Activated T-cell treated with anti-CD3 and anti-CD28 coated beads, Interleukin-2, amount 50 U/mL, for 72 hours (primary cell): ENCODE measurements around the gene PRPSAP2. TPM values are rescaled to one million over a fixed set of nuclear protein-coding genes. Genes with fewer than 3 reads are reported as not detected.
A peak's percentile ranks its signal among the peaks of the same experiment; 100 is the strongest.
"Not testable (repeated sequence)": the region's sequence is repeated elsewhere in the genome, so short reads cannot be mapped to it uniquely, and the experiment has no call there.

Experiments
- ATAC-seq, 2 donors: fragments of 150-1000 bp; cut with Tn5 transposase; replicated peaks in 1 of 2; 2 replicates each; pipeline ENCODE4 v1.10.0; 2021; ENCODE audit warnings: moderate library complexity in 2 of 2, mild to moderate bottlenecking in 1 of 2
- DNase-seq, 2 donors: peaks; one replicate each; pipeline ENCODE4 v3.0.0; 2021 to 2022; ENCODE audit warnings: mixed read lengths in 1 of 2
- H3K27ac Mint-ChIP-seq: one replicate; pipeline ENCODE4 v1.8.0; 2022; ENCODE audit warnings: mild to moderate bottlenecking, moderate library complexity, mixed read lengths
- H3K27me3 Mint-ChIP-seq: one replicate; pipeline ENCODE4 v1.8.0; 2022; ENCODE audit warnings: low read depth, mixed read lengths
- H3K36me3 Mint-ChIP-seq, 2 donors: one replicate each; pipeline ENCODE4 v1.8.0; 2022; ENCODE audit warnings: mixed read lengths in 2 of 2, mild to moderate bottlenecking in 1 of 2; ENCODE audit not compliant: insufficient read depth in 2 of 2
- H3K4me1 Mint-ChIP-seq: one replicate; pipeline ENCODE4 v1.8.0; 2022; ENCODE audit warnings: low read depth, mixed read lengths
- H3K4me3 Mint-ChIP-seq, 2 donors: one replicate each; pipeline ENCODE4 v1.8.0; 2022; ENCODE audit warnings: mild to moderate bottlenecking in 2 of 2, mixed read lengths in 2 of 2, moderate library complexity in 2 of 2
- H3K9me3 Mint-ChIP-seq, 2 donors: one replicate each; pipeline ENCODE4 v1.8.0; 2022; ENCODE audit warnings: mixed read lengths in 2 of 2
- total RNA-seq, 2 donors: library from RNA; stranded (reverse); gene quantifications; one replicate each; pipeline ENCODE4 v1.2.3, GENCODE V29; 2022

Gene PRPSAP2, protein sequence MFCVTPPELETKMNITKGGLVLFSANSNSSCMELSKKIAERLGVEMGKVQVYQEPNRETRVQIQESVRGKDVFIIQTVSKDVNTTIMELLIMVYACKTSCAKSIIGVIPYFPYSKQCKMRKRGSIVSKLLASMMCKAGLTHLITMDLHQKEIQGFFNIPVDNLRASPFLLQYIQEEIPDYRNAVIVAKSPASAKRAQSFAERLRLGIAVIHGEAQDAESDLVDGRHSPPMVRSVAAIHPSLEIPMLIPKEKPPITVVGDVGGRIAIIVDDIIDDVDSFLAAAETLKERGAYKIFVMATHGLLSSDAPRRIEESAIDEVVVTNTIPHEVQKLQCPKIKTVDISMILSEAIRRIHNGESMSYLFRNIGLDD
- 10 to 100 TPM; 64.1 to 64.6 TPM for total RNA-seq

DNA sequence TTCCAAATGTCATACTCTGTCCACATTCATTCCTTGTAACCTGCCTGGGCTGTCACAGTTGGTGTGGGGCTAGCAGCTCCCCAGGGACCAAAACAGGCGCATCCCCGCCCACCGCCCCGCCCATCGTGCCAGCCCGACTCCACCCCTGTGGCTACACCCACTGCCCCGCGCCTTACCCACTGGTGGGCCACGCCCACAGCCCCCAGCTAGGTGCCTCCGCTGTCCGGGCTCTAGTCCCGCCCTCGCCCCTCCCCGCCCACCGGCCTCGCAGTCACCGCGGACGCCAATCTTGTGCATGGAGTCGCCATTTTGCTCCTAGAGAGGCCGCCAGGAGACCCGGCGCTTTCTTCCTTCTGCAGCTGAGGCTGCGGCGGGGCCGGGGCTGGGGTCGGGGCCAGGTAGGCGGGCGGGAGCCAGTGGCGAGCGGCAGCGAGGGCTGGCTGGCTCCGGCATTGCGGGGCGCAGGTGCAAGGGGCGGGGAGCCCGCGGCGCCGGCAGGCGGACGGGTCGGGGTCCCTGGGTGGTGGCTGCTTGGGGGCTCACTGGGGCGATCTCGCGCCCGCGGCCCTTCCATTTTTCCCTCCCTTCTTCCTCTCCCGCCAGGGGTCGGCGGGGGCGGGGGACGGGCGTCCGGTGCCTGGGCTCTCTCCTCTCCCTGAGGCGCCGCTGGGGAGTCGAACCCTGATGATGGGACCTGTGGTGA is at the start of gene PRPSAP2:
Gene PRPSAP2 (plus strand): TSS at position 268 of the 703 bp plus-strand sequence. CDS start 7,703 bp downstream, outside the sequence.
- no peaks in the 10 kb centered on the region for H3K36me3 Mint-ChIP-seq
- no peaks in the 10 kb centered on the region for H3K9me3 Mint-ChIP-seq
- H3K4me1 Mint-ChIP-seq = peaks cover 60% of the 10 kb centered on the region
- peak within 1 kb of the TSS; percentile 34 for H3K27ac Mint-ChIP-seq
- peak; percentile 96 to 97 for DNase-seq
- peak; percentile 78 to 82 for ATAC-seq
- peak within 1 kb of the TSS; percentile 96 for H3K4me3 Mint-ChIP-seq
- H3K27me3 Mint-ChIP-seq = no peaks in the 10 kb centered on the region

DNA sequence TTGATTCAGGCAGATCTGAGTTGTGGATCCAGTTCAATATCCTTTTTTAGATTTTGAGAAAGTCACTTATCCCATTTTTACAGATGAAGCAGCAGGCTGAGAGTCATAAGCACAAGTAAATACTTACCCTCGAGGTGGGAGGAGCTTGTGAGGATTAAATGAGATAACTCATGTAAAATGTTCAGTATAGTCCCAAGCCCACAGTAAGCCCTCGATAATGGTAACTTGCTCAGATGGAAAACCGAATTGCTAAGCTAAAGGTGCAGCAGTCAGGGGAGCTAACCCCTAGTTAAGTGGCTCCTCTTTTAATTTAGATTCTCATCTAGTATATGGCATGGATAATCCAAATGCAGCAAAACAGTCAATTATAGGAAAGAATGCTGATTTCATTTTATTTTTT is 42.0 kb upstream of the PRPSAP2 start:
- not testable (repeated sequence) for DNase-seq, H3K27ac Mint-ChIP-seq, H3K27me3 Mint-ChIP-seq, ATAC-seq, H3K4me3 Mint-ChIP-seq, H3K9me3 Mint-ChIP-seq, H3K36me3 Mint-ChIP-seq, H3K4me1 Mint-ChIP-seq

DNA sequence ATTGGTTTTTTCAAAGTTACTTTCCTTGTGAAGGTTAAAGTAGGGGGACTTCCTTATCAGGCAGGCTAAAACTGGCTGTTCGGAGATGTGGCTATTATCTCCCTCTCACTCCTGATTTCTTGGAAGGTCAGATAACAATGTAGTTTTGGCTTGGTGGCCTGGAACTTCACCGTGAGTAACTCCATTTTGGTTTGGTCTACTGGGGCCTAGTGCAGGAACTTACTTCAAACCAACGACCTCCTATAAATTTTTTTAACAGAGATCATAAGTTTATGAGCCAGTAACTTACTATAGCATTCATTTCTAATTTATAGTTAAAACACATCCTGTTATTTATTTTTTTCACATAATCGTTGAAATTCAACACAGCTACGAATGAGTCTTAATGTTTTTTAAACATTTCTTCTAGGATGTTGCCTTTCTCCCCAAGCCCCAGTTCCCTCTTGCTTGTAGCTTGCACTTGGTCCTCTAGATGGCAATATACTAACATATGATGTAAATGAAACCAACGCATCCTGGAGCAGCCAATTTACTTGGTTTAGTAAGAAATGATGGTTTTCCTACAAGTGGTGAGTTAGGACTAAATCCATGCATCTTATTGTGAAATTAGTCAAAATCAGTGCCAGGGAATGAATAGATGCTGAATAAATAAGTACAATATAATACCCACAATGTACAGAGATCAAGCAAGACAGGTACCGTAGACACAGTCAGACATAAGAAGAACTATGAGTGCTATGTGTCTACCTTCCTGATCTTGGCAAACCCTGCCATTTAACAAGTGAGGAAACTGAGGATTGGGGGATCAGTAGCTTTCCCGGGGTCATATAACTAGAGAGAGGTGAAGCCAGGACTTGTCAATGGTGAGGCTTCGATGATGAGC is 41.2 kb upstream of the PRPSAP2 start:
- H3K9me3 Mint-ChIP-seq, H3K4me3 Mint-ChIP-seq, H3K27me3 Mint-ChIP-seq, H3K27ac Mint-ChIP-seq, H3K36me3 Mint-ChIP-seq: not testable (repeated sequence)
- H3K4me1 Mint-ChIP-seq = peaks cover 12% of the 10 kb centered on the region
- DNase-seq = peak; percentile 41 to 47
- peak; percentile 67 to 75 for ATAC-seq

DNA sequence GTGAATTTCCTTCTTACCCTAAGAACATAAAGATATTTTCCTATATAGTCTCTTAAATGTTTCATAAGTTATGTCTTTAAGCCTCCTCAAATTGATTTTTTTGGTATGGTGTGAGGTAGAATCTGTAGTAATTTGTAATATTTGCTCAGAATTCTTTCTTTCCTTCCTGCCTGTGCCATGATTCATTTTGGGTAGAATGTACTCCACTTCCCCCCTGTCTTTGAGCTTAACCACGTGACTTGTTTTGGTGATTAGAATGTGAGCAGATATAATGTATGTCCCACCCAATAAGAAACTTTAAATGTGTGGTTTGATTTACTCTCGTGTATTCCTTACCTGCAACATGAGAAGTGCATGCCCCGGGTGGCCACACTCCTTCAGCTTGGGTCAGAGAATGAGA is 36.5 kb upstream of the PRPSAP2 start:
- H3K36me3 Mint-ChIP-seq, H3K27ac Mint-ChIP-seq, H3K9me3 Mint-ChIP-seq, H3K4me3 Mint-ChIP-seq, ATAC-seq, DNase-seq, H3K27me3 Mint-ChIP-seq: not testable (repeated sequence)
- H3K4me1 Mint-ChIP-seq = peaks cover 12% of the 10 kb centered on the region

DNA sequence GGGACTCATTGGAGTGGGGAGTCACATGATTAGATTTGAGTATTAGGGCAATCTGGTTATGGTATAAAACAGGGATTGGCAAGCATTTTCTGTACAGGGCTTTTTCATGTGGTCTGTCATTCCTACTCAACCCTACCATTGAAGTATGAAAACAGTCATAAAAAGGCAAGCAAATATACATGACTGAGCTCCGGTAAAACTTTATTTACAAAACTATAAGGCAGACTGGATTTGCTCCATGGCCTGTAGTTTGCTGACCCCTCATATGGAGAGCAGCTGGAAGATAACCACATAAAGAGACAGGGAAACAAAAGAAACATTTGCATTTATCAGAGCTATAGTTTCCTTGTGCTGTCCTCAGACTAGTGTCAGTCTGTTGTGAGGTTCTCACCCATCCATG is 30.3 kb upstream of the PRPSAP2 start:
- not testable (repeated sequence) for ATAC-seq

GRCh38 chr17:18848501-18848900 is 9.4 kb upstream of the PRPSAP2 start:
- DNase-seq (no peak), ATAC-seq (no peak)
- H3K4me3 Mint-ChIP-seq = no peak overlapping the region
- H3K36me3 Mint-ChIP-seq = no peaks in the 10 kb centered on the region
- H3K4me1 Mint-ChIP-seq = no peaks in the 10 kb centered on the region
- no peak overlapping the region for H3K27ac Mint-ChIP-seq
- H3K9me3 Mint-ChIP-seq = no peaks in the 10 kb centered on the region
- no peaks in the 10 kb centered on the region for H3K27me3 Mint-ChIP-seq

More for the DNA sequence above, 30.3 kb upstream of the PRPSAP2 start:
- DNase-seq, H3K9me3 Mint-ChIP-seq, H3K4me3 Mint-ChIP-seq, H3K4me1 Mint-ChIP-seq, H3K36me3 Mint-ChIP-seq, H3K27me3 Mint-ChIP-seq, H3K27ac Mint-ChIP-seq: not testable (repeated sequence)

- Mint-ChIP-seq H3K4me3 (no peak overlapping the region), H3K36me3 (no peaks in the 10 kb centered on the region), H3K27me3 (no peaks in the 10 kb centered on the region), H3K9me3 (no peaks in the 10 kb centered on the region), H3K27ac (no peak overlapping the region), H3K4me1 (peaks cover 11% of the 10 kb centered on the region)
- ATAC-seq (peak in 1 of 2 donors; percentile 16), DNase-seq (no peak)
Observed at GRCh38 chr17:18850679-18851078, 7.3 kb upstream of the PRPSAP2 start.

GRCh38 chr17:18851201-18851600 is 6.7 kb upstream of the PRPSAP2 start:
- no peaks in the 10 kb centered on the region for H3K9me3 Mint-ChIP-seq
- no peak overlapping the region for H3K4me3 Mint-ChIP-seq
- peaks cover 15% of the 10 kb centered on the region for H3K4me1 Mint-ChIP-seq
- H3K36me3 Mint-ChIP-seq = no peaks in the 10 kb centered on the region
- H3K27ac Mint-ChIP-seq = no peak overlapping the region
- DNase-seq = no peak
- no peak for ATAC-seq
- no peaks in the 10 kb centered on the region for H3K27me3 Mint-ChIP-seq

DNA sequence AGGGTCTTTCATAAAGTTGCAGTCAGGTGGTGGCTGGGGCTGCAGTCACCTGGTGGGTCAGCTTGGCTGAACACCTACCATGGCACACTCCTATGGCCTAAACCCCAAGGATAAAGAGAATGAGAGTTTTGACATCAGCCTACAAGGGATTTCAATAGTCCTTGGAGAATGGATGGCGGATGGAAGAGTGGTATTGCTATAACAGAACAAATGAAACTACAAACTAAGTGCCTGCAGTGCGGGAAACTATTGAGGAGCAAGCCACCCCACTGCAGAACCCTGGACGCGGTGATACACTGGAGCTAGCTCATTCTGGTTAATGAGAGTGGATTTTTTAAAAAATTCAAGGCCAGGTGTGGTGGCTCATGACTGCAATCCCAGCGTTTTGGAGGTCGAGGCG is 3.0 kb upstream of the PRPSAP2 start:
- H3K9me3 Mint-ChIP-seq = no peaks in the 10 kb centered on the region
- peaks cover 33% of the 10 kb centered on the region for H3K4me1 Mint-ChIP-seq
- no peaks in the 10 kb centered on the region for H3K36me3 Mint-ChIP-seq
- H3K4me3 Mint-ChIP-seq = peak overlapping the region; percentile 96
- no peak overlapping the region for H3K27ac Mint-ChIP-seq
- ATAC-seq (no peak), DNase-seq (no peak)
- H3K27me3 Mint-ChIP-seq = no peaks in the 10 kb centered on the region

- ATAC-seq (peak; percentile 85 to 86), DNase-seq (peak; percentile 87 to 92)
- Mint-ChIP-seq H3K27me3 (no peaks in the 10 kb centered on the region), H3K36me3 (no peaks in the 10 kb centered on the region), H3K27ac (peak overlapping the region; percentile 83), H3K4me3 (peak overlapping the region; percentile 96), H3K4me1 (peaks cover 43% of the 10 kb centered on the region), H3K9me3 (no peaks in the 10 kb centered on the region)
Observed at GRCh38 chr17:18855831-18856569, 1.9 kb upstream of the PRPSAP2 start.

DNA sequence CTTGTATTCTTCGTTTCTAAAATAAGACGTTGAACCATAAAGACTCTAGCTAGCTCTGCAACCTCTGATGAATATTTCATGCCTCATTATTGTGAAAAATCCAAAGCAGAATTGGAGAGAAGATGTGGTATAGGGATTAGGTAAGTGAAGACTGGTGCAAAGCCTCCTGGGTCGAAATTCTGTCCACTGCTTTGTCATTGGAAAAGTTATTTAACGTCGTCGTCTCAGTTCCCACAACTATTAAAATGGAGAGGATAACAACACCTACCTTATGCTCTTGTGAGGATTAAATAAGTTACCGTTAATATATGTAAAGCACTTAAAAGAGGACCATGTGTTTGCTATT is 1.4 kb upstream of the PRPSAP2 start:
- peak overlapping the region; percentile 83 for H3K27ac Mint-ChIP-seq
- peaks cover 49% of the 10 kb centered on the region for H3K4me1 Mint-ChIP-seq

GRCh38 chr17:18858567-18859245 is 775 bp downstream of the PRPSAP2 start:
- H3K9me3 Mint-ChIP-seq = no peaks in the 10 kb centered on the region
- DNase-seq = no peak
- H3K4me3 Mint-ChIP-seq = peak overlapping the region; percentile 82 to 96
- H3K27ac Mint-ChIP-seq = peak overlapping the region; percentile 34
- no peak for ATAC-seq
- peaks cover 0 to 1% of the 10 kb centered on the region in 2 donors for H3K36me3 Mint-ChIP-seq
- H3K4me1 Mint-ChIP-seq = peaks cover 65% of the 10 kb centered on the region
- H3K27me3 Mint-ChIP-seq = no peaks in the 10 kb centered on the region

More for the DNA sequence above, 1.4 kb upstream of the PRPSAP2 start:
- Mint-ChIP-seq H3K36me3 (no peaks in the 10 kb centered on the region), H3K27me3 (no peaks in the 10 kb centered on the region), H3K4me3 (peak overlapping the region; percentile 96), H3K9me3 (no peaks in the 10 kb centered on the region)
- DNase-seq (no peak), ATAC-seq (no peak)
